Fibroblast of lung (primary cell): ENCODE results near the gene TAPT1. TPM values are rescaled to one million over a fixed set of nuclear protein-coding genes. Genes with fewer than 3 reads are reported as not detected.

Experiments used
- DNase-seq, 2 donors: peaks; one replicate each; pipeline versions ENCODE4 v3.0.0 to v3.0.0-alpha.2; 2010; ENCODE audit warnings: low read depth in 2 of 2
- H2AFZ ChIP-seq: 2 replicates; pipeline ENCODE4 v1.5.1; 2012; ENCODE audit warnings: low read length, control low read depth, inconsistent platforms
- H3K27ac ChIP-seq: 2 replicates; pipeline ENCODE4 v1.5.1; 2011; ENCODE audit warnings: low read length, control low read depth; ENCODE audit not compliant: insufficient read depth
- H3K27me3 ChIP-seq: 2 replicates; pipeline ENCODE4 v1.5.1; 2011; ENCODE audit warnings: mild to moderate bottlenecking, low read length; ENCODE audit not compliant: control insufficient read depth, insufficient read depth
- H3K36me3 ChIP-seq: 2 replicates; pipeline ENCODE4 v1.5.1; 2011; ENCODE audit warnings: low read length; ENCODE audit not compliant: control insufficient read depth, insufficient read depth
- H3K4me1 ChIP-seq: 2 replicates; pipeline ENCODE4 v1.5.1; 2011; ENCODE audit warnings: low read length; ENCODE audit not compliant: control insufficient read depth, insufficient read depth; ENCODE audit errors: extremely low read depth
- H3K4me2 ChIP-seq: 2 replicates; pipeline ENCODE4 v1.5.1; 2011; ENCODE audit warnings: low read length, control low read depth; ENCODE audit not compliant: insufficient read depth; ENCODE audit errors: extremely low read depth
- H3K4me3 ChIP-seq, 4 experiments: fragments of 200-600 bp in 1 of 4; sonication (generic) in 1 of 4; replicated peaks in 1 of 4; 2 replicates each; pipeline ENCODE4 v1.5.1; 2011 to 2016; ENCODE audit warnings: low read length in 4 of 4, low read depth in 3 of 4, mild to moderate bottlenecking in 3 of 4, control low read depth in 2 of 4, inconsistent platforms in 1 of 4, mixed read lengths in 1 of 4; ENCODE audit not compliant: insufficient read depth in 1 of 4; ENCODE audit errors: control extremely low read depth in 1 of 4
- H3K79me2 ChIP-seq: 2 replicates; pipeline ENCODE4 v1.5.1; 2012; ENCODE audit warnings: mild to moderate bottlenecking, low read length, inconsistent platforms; ENCODE audit not compliant: control insufficient read depth, insufficient read depth
- H3K9ac ChIP-seq: 2 replicates; pipeline ENCODE4 v1.5.1; 2011; ENCODE audit warnings: mild to moderate bottlenecking, low read length, control low read depth; ENCODE audit not compliant: insufficient read depth
- H3K9me3 ChIP-seq: 2 replicates; pipeline ENCODE4 v1.5.1; 2012; ENCODE audit warnings: low read depth, low read length; ENCODE audit not compliant: control insufficient read depth, insufficient read depth
- H4K20me1 ChIP-seq: 2 replicates; pipeline ENCODE4 v1.5.1; 2011; ENCODE audit warnings: low read length; ENCODE audit not compliant: control insufficient read depth, insufficient read depth; ENCODE audit errors: extremely low read depth
- EZH2 ChIP-seq: IDR thresholded peaks from 2 replicates; pipeline ENCODE4 v1.5.1; 2012; ENCODE audit warnings: low read length, control low read depth, mild to moderate bottlenecking; ENCODE audit errors: missing control alignments
- polyA plus RNA-seq, 2 donors: library from polyadenylated mRNA; depleted of rRNA in 1 of 2; stranded (reverse) in 1 of 2; unstranded in 1 of 2; fragments of >200 nt; gene quantifications; 2 replicates each; pipeline ENCODE4 v1.2.1, GENCODE V29; 2011 to 2012; ENCODE audit warnings: missing spikeins in 1 of 2
- total RNA-seq: library from RNA; depleted of rRNA; stranded (reverse); fragments of >200 nt; gene quantifications from 2 replicates; pipeline ENCODE4 v1.2.1, GENCODE V29; 2014
- TF ChIP-seq, protein P1 (sequence below), 2 donors: IDR thresholded peaks in 1 of 2; conservative IDR thresholded peaks in 1 of 2; 1 replicate in 1 of 2; 2 replicates in 1 of 2; pipeline ENCODE4 v1.5.1; 2011 to 2012; ENCODE audit warnings: low read length in 2 of 2, control low read depth in 1 of 2, inconsistent platforms in 1 of 2, low read depth in 1 of 2, mild to moderate bottlenecking in 1 of 2

The TAPT1 gene
- total and polyA plus RNA-seq, 2 donors (not counting 1 experiment from before 2014, with no cell fraction given), result 18.7 to 20.6 TPM

DNA sequence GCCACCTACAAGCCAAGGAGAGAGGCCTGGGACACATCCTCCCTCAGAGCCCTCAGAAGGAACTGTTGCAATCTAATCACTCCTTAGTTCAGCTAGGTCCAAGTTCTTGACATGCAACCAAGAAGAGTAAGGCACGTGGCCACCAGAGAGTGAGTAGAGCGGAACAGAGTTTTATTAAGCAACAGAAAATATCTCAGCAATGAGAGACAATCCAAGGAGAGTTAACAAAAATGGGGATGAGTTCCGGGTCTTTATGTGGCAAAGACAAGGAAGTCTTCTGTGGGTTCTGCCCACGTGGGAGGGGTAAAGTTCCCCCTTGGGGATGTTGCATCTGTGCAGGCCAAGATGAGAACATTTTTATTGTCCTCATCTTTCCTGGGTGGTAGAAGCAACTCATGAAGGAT lies 104.0 kb downstream of the TAPT1 start:
- Histone ChIP-seq H3K9ac (no peak overlapping the region), H3K4me1 (no peaks in the 10 kb centered on the region), H3K36me3 (no peaks in the 10 kb centered on the region), H3K4me3 (no peak overlapping the region), H3K9me3 (no peaks in the 10 kb centered on the region), H2AFZ (no peak overlapping the region), H3K79me2 (no peaks in the 10 kb centered on the region), H3K27me3 (peaks cover 5% of the 10 kb centered on the region), H4K20me1 (no peaks in the 10 kb centered on the region), H3K4me2 (no peak overlapping the region), H3K27ac (no peak overlapping the region)
- TF ChIP-seq, protein P1, sequence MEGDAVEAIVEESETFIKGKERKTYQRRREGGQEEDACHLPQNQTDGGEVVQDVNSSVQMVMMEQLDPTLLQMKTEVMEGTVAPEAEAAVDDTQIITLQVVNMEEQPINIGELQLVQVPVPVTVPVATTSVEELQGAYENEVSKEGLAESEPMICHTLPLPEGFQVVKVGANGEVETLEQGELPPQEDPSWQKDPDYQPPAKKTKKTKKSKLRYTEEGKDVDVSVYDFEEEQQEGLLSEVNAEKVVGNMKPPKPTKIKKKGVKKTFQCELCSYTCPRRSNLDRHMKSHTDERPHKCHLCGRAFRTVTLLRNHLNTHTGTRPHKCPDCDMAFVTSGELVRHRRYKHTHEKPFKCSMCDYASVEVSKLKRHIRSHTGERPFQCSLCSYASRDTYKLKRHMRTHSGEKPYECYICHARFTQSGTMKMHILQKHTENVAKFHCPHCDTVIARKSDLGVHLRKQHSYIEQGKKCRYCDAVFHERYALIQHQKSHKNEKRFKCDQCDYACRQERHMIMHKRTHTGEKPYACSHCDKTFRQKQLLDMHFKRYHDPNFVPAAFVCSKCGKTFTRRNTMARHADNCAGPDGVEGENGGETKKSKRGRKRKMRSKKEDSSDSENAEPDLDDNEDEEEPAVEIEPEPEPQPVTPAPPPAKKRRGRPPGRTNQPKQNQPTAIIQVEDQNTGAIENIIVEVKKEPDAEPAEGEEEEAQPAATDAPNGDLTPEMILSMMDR (conservative IDR thresholded peaks at IDR 0.05 in 1 of 2, IDR thresholded peaks at IDR 0.05 in 1 of 2; ENCODE audit: low read depth in 1 of 2, low read length in 2 of 2), result no peak
- TF ChIP-seq EZH2, result no peak
- no peak for DNase-seq

DNA sequence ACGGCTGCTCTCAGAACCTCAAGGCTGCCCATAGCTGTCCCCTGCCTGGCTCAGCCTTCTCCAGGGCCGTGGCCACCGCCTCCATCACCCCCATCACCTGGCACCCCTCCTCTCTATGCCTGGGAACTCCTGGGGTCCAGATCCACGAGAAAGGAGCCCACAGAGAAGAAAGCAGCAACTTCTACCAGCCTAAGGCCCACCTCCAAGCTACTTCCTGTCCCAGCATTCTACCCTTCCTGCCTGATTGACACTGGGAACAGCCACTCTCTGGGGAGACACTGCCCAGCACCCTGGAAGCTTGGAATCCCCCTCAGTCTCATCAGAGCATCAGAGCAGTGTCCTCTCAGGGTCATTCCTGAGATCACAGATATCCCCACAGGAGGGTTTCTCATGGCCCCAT lies 105.6 kb downstream of the TAPT1 start:
- H3K27ac ChIP-seq, result no peak overlapping the region
- no peak overlapping the region for H3K4me2 ChIP-seq
- peaks cover 2% of the 10 kb centered on the region for H4K20me1 ChIP-seq
- H3K4me1 ChIP-seq, result no peaks in the 10 kb centered on the region
- H3K4me3 ChIP-seq, result no peak overlapping the region
- no peak overlapping the region for H3K9ac ChIP-seq
- TF ChIP-seq, protein P1 (conservative IDR thresholded peaks at IDR 0.05 in 1 of 2, IDR thresholded peaks at IDR 0.05 in 1 of 2; ENCODE audit: low read depth in 1 of 2, low read length in 2 of 2), result no peak
- no peak for TF ChIP-seq EZH2
- no peak overlapping the region for H2AFZ ChIP-seq
- H3K79me2 ChIP-seq, result no peaks in the 10 kb centered on the region
- H3K36me3 ChIP-seq, result no peaks in the 10 kb centered on the region
- H3K9me3 ChIP-seq, result no peaks in the 10 kb centered on the region
- peaks cover 5% of the 10 kb centered on the region for H3K27me3 ChIP-seq
- DNase-seq, result no peak

DNA sequence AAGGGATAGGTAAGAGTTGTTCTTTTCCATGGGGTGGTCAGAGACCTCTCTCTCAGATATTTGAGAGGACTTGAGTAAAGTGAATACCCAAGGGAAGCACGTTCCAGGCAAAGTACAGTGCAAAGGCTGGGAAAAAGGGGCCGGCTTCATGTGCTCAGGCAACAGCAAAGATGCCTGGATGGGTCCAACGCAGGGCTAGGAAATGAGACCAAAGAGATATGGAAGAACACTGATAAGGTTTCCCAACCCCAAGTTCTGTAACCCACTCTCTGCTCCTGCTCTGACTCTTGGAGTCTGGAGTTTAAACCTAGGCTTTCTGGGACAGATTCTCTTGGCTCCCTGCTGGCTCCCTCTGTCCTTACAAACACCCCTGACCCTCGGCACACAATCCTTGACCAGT lies 106.3 kb downstream of the TAPT1 start:
- Histone ChIP-seq H3K4me2 (no peak overlapping the region), H3K36me3 (no peaks in the 10 kb centered on the region), H4K20me1 (peaks cover 2% of the 10 kb centered on the region), H2AFZ (no peak overlapping the region), H3K27me3 (peaks cover 5% of the 10 kb centered on the region), H3K4me1 (no peaks in the 10 kb centered on the region), H3K4me3 (no peak overlapping the region), H3K9ac (no peak overlapping the region), H3K79me2 (no peaks in the 10 kb centered on the region), H3K9me3 (no peaks in the 10 kb centered on the region), H3K27ac (no peak overlapping the region)
- no peak for DNase-seq
- TF ChIP-seq, protein P1 (conservative IDR thresholded peaks at IDR 0.05 in 1 of 2, IDR thresholded peaks at IDR 0.05 in 1 of 2; ENCODE audit: low read depth in 1 of 2, low read length in 2 of 2), result no peak
- no peak for TF ChIP-seq EZH2
